Astrocyte (in vitro differentiated cells and primary cell): ENCODE measurements around the gene FBXO17. TPM values are rescaled to one million over a fixed set of nuclear protein-coding genes. Genes with fewer than 3 reads are reported as not detected.

Experiments
- DNase-seq: peaks from one replicate; pipeline ENCODE4 v3.0.0-alpha.2; 2010; ENCODE audit warnings: low read depth
- FAIRE-seq: peaks from 2 replicates; lab custom pipeline; 2011; peaks lifted over from hg19 to GRCh38; lab: Jason Lieb, UNC
- H2AFZ ChIP-seq: 2 replicates; pipeline ENCODE4 v1.6.0; 2012; ENCODE audit warnings: low read depth, low read length, inconsistent platforms
- H3K27ac ChIP-seq: 2 replicates; pipeline ENCODE4 v1.5.1; 2011; ENCODE audit warnings: low read depth, low read length, inconsistent platforms
- H3K27me3 ChIP-seq: 2 replicates; pipeline ENCODE4 v1.6.0; 2011; ENCODE audit warnings: low read length, inconsistent platforms; ENCODE audit not compliant: insufficient read depth
- H3K36me3 ChIP-seq: 2 replicates; pipeline ENCODE4 v1.5.1; 2011; ENCODE audit warnings: low read length, inconsistent platforms; ENCODE audit not compliant: insufficient read depth
- H3K4me1 ChIP-seq: 2 replicates; pipeline ENCODE4 v1.5.1; 2011; ENCODE audit warnings: low read length, inconsistent platforms; ENCODE audit not compliant: insufficient read depth
- H3K4me2 ChIP-seq: 2 replicates; pipeline ENCODE4 v1.6.0; 2012; ENCODE audit warnings: low read length, inconsistent platforms
- H3K4me3 ChIP-seq: 2 replicates; pipeline ENCODE4 v1.5.1; 2011; ENCODE audit warnings: low read depth, mild to moderate bottlenecking, low read length, inconsistent platforms; ENCODE audit not compliant: insufficient read depth
- H3K79me2 ChIP-seq: 2 replicates; pipeline ENCODE4 v1.6.0; 2012; ENCODE audit warnings: mild to moderate bottlenecking, low read length, inconsistent platforms; ENCODE audit not compliant: insufficient read depth
- H3K9ac ChIP-seq: 2 replicates; pipeline ENCODE4 v1.6.0; 2012; ENCODE audit warnings: mild to moderate bottlenecking, low read length, inconsistent platforms
- H3K9me3 ChIP-seq: 2 replicates; pipeline ENCODE4 v1.5.1; 2012; ENCODE audit warnings: low read depth, mild to moderate bottlenecking, low read length, inconsistent platforms; ENCODE audit not compliant: insufficient read depth
- H4K20me1 ChIP-seq: 2 replicates; pipeline ENCODE4 v1.6.0; 2012; ENCODE audit warnings: low read length, inconsistent platforms; ENCODE audit not compliant: insufficient read depth
- H3K27ac Mint-ChIP-seq: one replicate; pipeline ENCODE4 v1.8.0; 2021; ENCODE audit warnings: mild to moderate bottlenecking, mixed read lengths; ENCODE audit not compliant: unreplicated experiment
- H3K27me3 Mint-ChIP-seq: one replicate; pipeline ENCODE4 v1.8.0; 2021; ENCODE audit warnings: low read depth, mixed read lengths; ENCODE audit not compliant: unreplicated experiment
- H3K36me3 Mint-ChIP-seq: one replicate; pipeline ENCODE4 v1.8.0; 2021; ENCODE audit warnings: low read depth, mixed read lengths; ENCODE audit not compliant: unreplicated experiment
- H3K4me1 Mint-ChIP-seq: one replicate; pipeline ENCODE4 v1.8.0; 2021; ENCODE audit warnings: low read depth, mixed read lengths; ENCODE audit not compliant: unreplicated experiment
- H3K4me3 Mint-ChIP-seq: one replicate; pipeline ENCODE4 v1.8.0; 2021; ENCODE audit warnings: mild to moderate bottlenecking, moderate library complexity, mixed read lengths; ENCODE audit not compliant: unreplicated experiment
- H3K9me3 Mint-ChIP-seq: one replicate; pipeline ENCODE4 v1.8.0; 2021; ENCODE audit warnings: mild to moderate bottlenecking, mixed read lengths; ENCODE audit not compliant: unreplicated experiment
- CTCF ChIP-seq: IDR thresholded peaks from 2 replicates; pipeline ENCODE4 v1.5.1; 2011; ENCODE audit warnings: low read depth, mild to moderate bottlenecking, inconsistent platforms, low read length, moderate library complexity; ENCODE audit not compliant: insufficient read depth
- EZH2 ChIP-seq: IDR thresholded peaks from 2 replicates; pipeline ENCODE4 v1.6.1; 2012; ENCODE audit warnings: mild to moderate bottlenecking, low read length, inconsistent platforms; ENCODE audit not compliant: insufficient read depth
- total RNA-seq: library from RNA; stranded (reverse); gene quantifications from 2 replicates; pipeline ENCODE4 v1.2.1, GENCODE V29; 2021

Gene FBXO17
- total RNA-seq, 1 donor from 2014 or later: 14.7 TPM

GRCh38 chr19:38945562-38946228 is 29.8 kb downstream of the FBXO17 start:
- Histone ChIP-seq H4K20me1 (peaks cover 8% of the 10 kb centered on the region), H3K4me1 (peaks cover 6% of the 10 kb centered on the region), H2AFZ (no peak overlapping the region), H3K79me2 (no peaks in the 10 kb centered on the region), H3K9me3 (no peaks in the 10 kb centered on the region), H3K36me3 (no peaks in the 10 kb centered on the region), H3K27me3 (no peaks in the 10 kb centered on the region), H3K9ac (no peak overlapping the region), H3K4me2 (no peak overlapping the region), H3K4me3 (no peak overlapping the region), H3K27ac (no peak overlapping the region)
- DNase-seq (no peak), FAIRE-seq (no peak)
- Mint-ChIP-seq H3K4me3 (no peak overlapping the region), H3K27ac (no peak overlapping the region), H3K27me3 (no peaks in the 10 kb centered on the region), H3K4me1 (no peaks in the 10 kb centered on the region), H3K9me3 (peaks cover 10% of the 10 kb centered on the region), H3K36me3 (peaks cover 16% of the 10 kb centered on the region)
- TF ChIP-seq EZH2: no peak
- no peak for TF ChIP-seq CTCF

- no peak overlapping the region for H3K27ac Mint-ChIP-seq
These were observed 30.5 kb downstream of the FBXO17 start for GRCh38 chr19:38944981-38945506.

More at GRCh38 chr19:38944981-38945506, 30.5 kb downstream of the FBXO17 start:
- Histone ChIP-seq H3K36me3 (no peaks in the 10 kb centered on the region), H2AFZ (no peak overlapping the region), H3K4me1 (peaks cover 2% of the 10 kb centered on the region), H3K79me2 (no peaks in the 10 kb centered on the region), H3K4me2 (no peak overlapping the region), H3K4me3 (no peak overlapping the region), H3K27me3 (no peaks in the 10 kb centered on the region), H3K27ac (no peak overlapping the region), H3K9me3 (no peaks in the 10 kb centered on the region), H3K9ac (no peak overlapping the region), H4K20me1 (peaks cover 3% of the 10 kb centered on the region)
- Mint-ChIP-seq H3K36me3 (peaks cover 14% of the 10 kb centered on the region), H3K27me3 (peaks cover 2% of the 10 kb centered on the region), H3K4me3 (no peak overlapping the region), H3K9me3 (peaks cover 10% of the 10 kb centered on the region), H3K4me1 (no peaks in the 10 kb centered on the region)
- TF ChIP-seq EZH2 (no peak), CTCF (no peak)
- FAIRE-seq (no peak), DNase-seq (no peak)
